Ammon's horn (tissue), 1 donor: Measurements from ENCODE around the gene ENTPD5.
"Not testable (repeated sequence)": the region's sequence is repeated elsewhere in the genome, so short reads cannot be mapped to it uniquely, and the experiment has no call there.

Source experiments
- DNase-seq: peaks from one replicate; pipeline ENCODE4 v3.0.0-alpha.2; 2016; ENCODE audit warnings: low spot score

The ENTPD5 gene

DNA sequence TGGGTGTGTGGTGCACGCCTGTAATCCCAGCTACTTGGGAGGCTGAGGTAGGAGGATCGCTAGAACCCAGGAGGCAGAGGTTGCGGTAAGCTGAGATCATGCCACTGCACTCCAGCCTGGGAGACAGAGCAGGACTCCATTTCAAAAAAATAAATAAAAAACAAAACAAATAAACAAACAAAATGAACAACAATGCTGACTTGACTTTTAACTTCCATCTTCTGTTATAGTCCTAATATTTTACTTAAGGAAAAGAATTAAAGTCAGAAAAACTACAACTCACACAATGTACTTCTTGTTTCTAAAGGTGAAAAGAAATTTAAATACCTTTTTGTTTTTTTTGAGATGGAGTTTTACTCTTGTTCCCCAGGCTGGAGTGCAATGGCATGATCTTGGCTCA is 13.4 kb downstream of the ENTPD5 start:
- not testable (repeated sequence) for DNase-seq

GRCh38 chr14:73998726-73999125 is 20.4 kb downstream of the ENTPD5 start:
- DNase-seq: no peak

- no peak for DNase-seq
Measured at GRCh38 chr14:73997944-73998447, 21.1 kb downstream of the ENTPD5 start.

- no peak for DNase-seq
Measured at GRCh38 chr14:73997108-73997943, 21.8 kb downstream of the ENTPD5 start.

DNA sequence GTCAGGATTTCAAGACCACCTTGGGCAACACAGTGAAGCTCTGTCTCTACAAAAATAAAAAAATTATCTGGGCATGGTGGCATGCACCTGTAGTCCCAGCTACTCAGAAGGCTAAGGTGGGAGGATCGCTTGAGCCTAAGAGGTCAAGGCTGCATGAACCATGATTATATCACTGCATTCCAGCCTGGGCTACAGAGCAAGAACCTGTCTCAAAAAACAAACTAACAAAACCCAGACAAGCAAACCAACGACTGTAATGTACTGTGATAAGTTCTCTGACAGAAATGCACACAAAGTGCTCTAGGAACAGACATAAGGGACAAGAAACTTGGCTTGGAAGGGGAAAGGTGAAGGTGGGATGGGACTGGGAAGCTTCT is 22.4 kb downstream of the ENTPD5 start:
- DNase-seq: no peak

GRCh38 chr14:73995977-73996378 is 23.1 kb downstream of the ENTPD5 start:
- DNase-seq: no peak

DNA sequence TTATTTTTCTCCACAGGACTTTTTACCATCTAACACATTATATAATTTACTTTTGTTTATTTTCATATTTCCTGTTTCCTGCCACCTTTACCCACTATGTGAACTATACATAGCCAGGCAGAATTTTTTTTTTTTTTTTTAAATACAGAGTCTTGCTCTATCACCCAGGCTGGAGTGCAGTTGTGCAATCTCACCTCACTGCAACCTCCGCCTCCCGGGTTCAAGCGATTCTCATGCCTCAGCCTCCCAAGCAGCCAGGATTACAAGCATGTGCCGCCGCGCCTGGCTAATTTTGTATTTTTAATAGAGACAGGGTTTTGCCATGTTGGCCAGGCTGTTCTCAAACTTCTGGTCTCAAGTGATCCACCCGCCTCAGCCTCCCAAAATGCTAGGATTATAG is 24.2 kb downstream of the ENTPD5 start:
- not testable (repeated sequence) for DNase-seq

DNA sequence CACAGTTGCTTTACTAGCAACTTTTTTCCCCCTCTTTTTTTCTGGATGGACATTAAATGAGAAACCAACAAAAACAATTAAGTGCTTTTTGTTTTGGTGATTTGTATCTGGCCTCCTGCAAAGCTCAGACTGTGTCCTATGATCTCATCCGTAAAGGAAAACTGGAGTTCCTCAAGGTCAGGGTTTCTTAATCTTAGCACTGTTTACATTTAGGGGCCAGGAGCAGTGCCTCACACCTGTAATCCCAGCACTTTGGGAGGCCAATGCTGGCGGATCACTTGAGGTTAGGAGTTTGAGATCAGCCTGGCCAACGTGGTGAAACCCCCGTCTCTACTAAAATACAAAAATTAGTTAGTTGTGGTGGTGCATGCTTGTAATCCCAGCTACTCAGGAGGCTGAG is 28.0 kb downstream of the ENTPD5 start:
- no peak for DNase-seq

DNA sequence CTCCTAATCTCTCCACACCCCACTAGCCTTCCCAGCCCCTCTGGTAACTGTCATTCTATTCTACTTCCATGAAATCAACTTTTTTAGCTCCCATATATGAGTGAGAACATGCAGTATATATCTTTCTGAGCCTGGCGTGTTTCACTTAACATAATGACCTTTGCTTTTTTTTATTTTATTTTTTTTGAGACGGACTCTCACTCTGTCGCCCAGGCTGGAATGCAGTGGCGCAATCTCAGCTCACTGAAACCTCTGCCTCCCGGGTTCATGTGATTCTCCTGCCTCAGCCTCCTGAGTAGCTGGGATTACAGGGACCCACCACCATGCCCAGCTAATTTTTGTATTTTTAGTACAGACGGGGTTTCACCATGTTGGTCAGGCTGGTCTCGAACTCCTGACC is 30.4 kb downstream of the ENTPD5 start:
- not testable (repeated sequence) for DNase-seq

GRCh38 chr14:73988065-73988464 is 31.0 kb downstream of the ENTPD5 start:
- no peak for DNase-seq

- DNase-seq: no peak
Measured at GRCh38 chr14:73977896-73978295, 41.2 kb downstream of the ENTPD5 start.

GRCh38 chr14:73976125-73976524 is 43.0 kb downstream of the ENTPD5 start:
- no peak for DNase-seq

DNA sequence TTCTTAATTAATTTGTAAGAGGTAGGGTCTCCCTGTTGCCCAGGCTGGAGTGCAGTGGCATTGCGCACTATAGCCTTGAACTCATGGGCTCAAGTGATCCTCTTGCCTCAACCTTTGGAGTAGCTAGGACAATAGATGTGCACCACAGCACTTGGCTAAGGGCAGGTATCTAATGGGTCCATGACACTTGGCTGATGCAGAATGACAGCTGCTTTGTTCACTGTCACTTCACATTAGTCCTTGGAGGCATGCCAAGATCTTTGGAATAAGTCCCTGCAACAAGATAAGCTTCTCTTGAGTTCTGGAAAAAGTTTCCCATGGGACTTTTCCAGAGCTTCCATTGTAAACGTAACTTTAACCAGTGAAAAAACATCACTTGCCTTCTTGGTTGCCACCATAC is 45.6 kb downstream of the ENTPD5 start:
- no peak for DNase-seq

DNA sequence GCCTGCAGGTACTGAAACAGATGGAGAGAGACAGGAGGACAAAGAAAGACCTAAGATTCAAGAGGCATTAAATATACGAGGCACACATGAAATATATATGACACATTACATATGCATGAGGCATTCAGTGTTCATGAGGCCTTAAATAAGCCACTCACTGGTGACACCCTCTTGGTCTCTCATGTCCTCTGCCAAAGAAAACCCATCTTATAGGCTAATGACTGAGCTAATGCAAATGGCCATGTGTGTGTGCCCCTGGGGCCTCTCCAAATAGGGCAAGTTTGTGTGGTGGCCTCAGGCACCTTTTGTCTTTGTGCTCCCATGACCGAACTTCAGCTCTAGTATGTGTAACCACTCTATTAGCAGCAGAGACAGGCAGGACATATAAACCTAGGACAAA is 50.2 kb downstream of the ENTPD5 start:
- no peak for DNase-seq

GRCh38 chr14:73965216-73965615 is 53.9 kb downstream of the ENTPD5 start:
- no peak for DNase-seq

GRCh38 chr14:73961192-73961591 is 57.9 kb downstream of the ENTPD5 start:
- DNase-seq: no peak

DNA sequence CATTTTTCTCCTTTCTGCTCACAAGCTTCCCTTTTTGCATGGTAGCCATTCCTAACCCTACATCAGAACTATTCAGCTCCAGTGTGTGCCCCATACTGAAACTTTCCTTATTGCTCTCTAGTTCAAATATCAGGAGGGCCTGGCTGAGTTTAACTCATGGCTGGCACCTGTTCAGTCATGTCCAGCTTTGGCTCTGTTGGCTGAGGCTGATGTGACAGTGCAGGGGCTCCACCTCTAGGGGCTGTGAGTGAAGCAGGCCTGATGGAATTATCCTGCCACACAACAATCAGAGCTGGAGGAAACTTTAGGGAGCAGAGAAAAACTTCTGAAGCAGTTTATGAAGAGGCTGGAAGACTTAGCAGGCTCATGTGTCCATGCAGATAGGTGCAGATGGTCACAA is 60.5 kb downstream of the ENTPD5 start:
- DNase-seq: no peak

- no peak for DNase-seq
Measured at GRCh38 chr14:73955674-73956073, 63.4 kb downstream of the ENTPD5 start.

GRCh38 chr14:73953731-73954130 is 65.4 kb downstream of the ENTPD5 start:
- DNase-seq: no peak

DNA sequence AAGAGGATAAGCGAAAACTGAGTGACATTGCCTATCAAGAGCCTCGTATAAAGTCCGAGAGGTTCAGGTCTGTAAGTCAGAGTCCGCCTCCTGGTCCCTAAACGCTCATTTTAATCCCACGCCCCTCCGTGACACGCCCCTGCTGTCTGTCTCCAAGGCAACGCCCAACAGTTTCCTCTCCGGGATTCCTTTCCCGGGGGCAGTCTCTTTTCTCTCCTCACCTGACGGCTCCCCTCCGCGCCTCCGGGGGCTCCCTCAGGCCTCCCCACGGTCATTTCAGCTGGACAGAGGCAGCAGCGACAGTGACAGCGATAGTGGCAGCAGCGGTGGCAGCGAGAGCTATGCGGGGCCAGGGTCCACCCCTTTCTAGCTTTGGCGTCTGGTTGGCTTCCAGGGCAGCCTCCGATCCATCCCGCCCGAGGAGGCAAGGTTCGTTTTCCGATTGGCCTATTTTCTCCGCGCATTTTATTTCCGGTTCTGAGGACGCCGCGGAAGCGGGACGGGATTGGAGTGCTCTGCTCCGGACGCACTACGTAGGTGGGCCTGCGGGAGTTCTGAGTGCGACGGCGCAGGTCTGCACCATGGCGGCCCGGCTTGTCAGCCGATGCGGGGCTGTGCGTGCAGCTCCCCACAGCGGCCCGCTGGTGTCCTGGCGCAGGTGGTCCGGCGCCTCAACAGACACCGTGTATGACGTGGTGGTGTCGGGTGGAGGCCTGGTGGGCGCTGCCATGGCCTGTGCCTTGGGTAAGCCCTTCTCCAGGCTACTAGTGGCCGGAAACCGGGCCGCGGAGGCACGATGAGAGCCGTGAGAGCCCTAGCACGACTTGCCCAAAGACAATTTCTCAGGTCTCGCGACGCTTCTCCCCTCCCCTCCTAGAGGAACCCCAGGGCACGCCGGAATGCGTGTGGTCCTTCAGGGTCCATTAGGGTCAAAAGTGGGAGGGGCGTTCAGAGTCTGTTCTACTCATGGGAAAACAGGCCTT is 69.0 kb downstream of the ENTPD5 start, which contains the start of the genes COQ6 and FAM161B:
TSS of gene COQ6 (plus strand) at position 551 of the 983 bp plus-strand sequence. CDS start at position 582, 31 bp downstream.
TSS of gene FAM161B (minus strand) at position 343 of the 983 bp plus-strand sequence. CDS start at position 275, 68 bp downstream.
- peak; percentile 97 for DNase-seq

DNA sequence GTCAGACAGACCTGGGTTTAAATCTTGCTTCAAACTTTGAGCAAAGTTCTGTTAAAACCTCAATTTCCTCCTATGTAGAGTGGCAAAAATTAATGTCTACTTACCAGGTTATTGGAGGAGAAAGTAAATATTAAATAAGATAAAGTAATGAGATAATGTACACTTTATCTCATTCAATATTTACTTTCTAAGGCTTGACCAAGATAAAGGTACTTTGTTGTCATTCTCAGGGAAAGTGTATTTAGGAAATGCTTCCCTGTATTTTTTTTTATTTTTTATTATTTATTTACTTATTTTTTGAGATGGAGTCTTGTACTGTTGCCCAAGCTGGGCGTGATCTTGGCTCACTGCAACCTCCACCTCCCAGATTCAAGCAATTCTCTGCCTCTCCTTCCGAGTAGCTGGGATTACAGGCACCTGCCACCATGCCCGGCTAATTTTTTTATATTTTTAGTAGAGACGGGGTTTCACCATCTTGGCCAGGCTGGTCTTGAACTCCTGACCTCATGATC is 73.9 kb downstream of the ENTPD5 start:
- no peak for DNase-seq
